GM23338 (cell line): ENCODE data around the gene SERINC5.

ENCODE experiments used
- CREB1 ChIP-seq: fragments of 250-450 bp; sonication (Bioruptor Pico); IDR thresholded peaks from 2 replicates; pipeline ENCODE4 v1.5.0; 2020; ENCODE audit warnings: low read depth, mild to moderate bottlenecking, moderate library complexity
- CTCF ChIP-seq, 2 experiments: fragments of 200-600 bp in 1 of 2; sonication (generic) in 1 of 2; conservative IDR thresholded peaks; 2 replicates each; pipeline versions ENCODE4 v1.5.1 to v1.6.1; 2016 to 2017; ENCODE audit warnings: antibody characterized with exemption in 2 of 2, low read depth in 2 of 2, mild to moderate bottlenecking in 2 of 2, moderate library complexity in 1 of 2
- ETS1 ChIP-seq: IDR thresholded peaks from 2 replicates; pipeline ENCODE4 v1.6.1; 2016; ENCODE audit warnings: antibody characterized with exemption
- EZH2 ChIP-seq: fragments of 200-600 bp; sonication (generic); IDR thresholded peaks from one replicate; pipeline ENCODE4 v1.8.0; 2017; ENCODE audit warnings: antibody characterized with exemption, mild to moderate bottlenecking, low read depth; ENCODE audit not compliant: unreplicated experiment
- EZH2phosphoT487 ChIP-seq: fragments of 200-600 bp; sonication (generic); IDR thresholded peaks from one replicate; pipeline ENCODE4 v1.8.1; 2018; ENCODE audit warnings: antibody characterized with exemption; ENCODE audit not compliant: unreplicated experiment
- JUNB ChIP-seq: IDR thresholded peaks from one replicate; pipeline ENCODE4 v1.6.1; 2016; ENCODE audit warnings: antibody characterized with exemption; ENCODE audit not compliant: unreplicated experiment
- NANOG ChIP-seq: IDR thresholded peaks from 2 replicates; pipeline ENCODE4 v1.6.1; 2016; ENCODE audit warnings: antibody characterized with exemption, borderline replicate concordance
- POLR2AphosphoS5 ChIP-seq: IDR thresholded peaks from 2 replicates; pipeline ENCODE4 v1.6.1; 2016; ENCODE audit warnings: antibody characterized with exemption, low read depth
- REST ChIP-seq: IDR thresholded peaks from one replicate; pipeline ENCODE4 v1.6.1; 2018; ENCODE audit warnings: antibody characterized with exemption; ENCODE audit not compliant: unreplicated experiment
- ZNF114 ChIP-seq: fragments of 250-450 bp; sonication (Bioruptor Pico); IDR thresholded peaks from 2 replicates; pipeline ENCODE4 v1.5.0; 2020; ENCODE audit warnings: mild to moderate bottlenecking, moderate library complexity
- ZNF331 ChIP-seq: fragments of 250-450 bp; sonication (Bioruptor Pico); IDR thresholded peaks from 2 replicates; pipeline ENCODE4 v1.5.0; 2020; ENCODE audit warnings: low read depth, mild to moderate bottlenecking, moderate library complexity
- ZNF462 ChIP-seq: fragments of 250-450 bp; sonication (Bioruptor Pico); IDR thresholded peaks from 2 replicates; pipeline ENCODE4 v1.5.0; 2020; ENCODE audit warnings: mild to moderate bottlenecking, moderate library complexity

GRCh38 chr5:80275347-80275746 lies 19.5 kb upstream of the SERINC5 start:
- TF ChIP-seq REST (no peak), CTCF (conservative IDR thresholded peaks at IDR 0.05; ENCODE audit: low read depth in 2 of 2) (peak; percentile 82 to 92), JUNB (no peak), EZH2 (no peak), POLR2AphosphoS5 (no peak), CREB1 (CRISPR knock-in tag) (no peak), ETS1 (no peak), EZH2phosphoT487 (no peak), ZNF331 (CRISPR knock-in tag) (no peak), NANOG (no peak), ZNF114 (CRISPR knock-in tag) (no peak), ZNF462 (no peak)
